ENCODE measurements around the gene PLCH1.

DNA sequence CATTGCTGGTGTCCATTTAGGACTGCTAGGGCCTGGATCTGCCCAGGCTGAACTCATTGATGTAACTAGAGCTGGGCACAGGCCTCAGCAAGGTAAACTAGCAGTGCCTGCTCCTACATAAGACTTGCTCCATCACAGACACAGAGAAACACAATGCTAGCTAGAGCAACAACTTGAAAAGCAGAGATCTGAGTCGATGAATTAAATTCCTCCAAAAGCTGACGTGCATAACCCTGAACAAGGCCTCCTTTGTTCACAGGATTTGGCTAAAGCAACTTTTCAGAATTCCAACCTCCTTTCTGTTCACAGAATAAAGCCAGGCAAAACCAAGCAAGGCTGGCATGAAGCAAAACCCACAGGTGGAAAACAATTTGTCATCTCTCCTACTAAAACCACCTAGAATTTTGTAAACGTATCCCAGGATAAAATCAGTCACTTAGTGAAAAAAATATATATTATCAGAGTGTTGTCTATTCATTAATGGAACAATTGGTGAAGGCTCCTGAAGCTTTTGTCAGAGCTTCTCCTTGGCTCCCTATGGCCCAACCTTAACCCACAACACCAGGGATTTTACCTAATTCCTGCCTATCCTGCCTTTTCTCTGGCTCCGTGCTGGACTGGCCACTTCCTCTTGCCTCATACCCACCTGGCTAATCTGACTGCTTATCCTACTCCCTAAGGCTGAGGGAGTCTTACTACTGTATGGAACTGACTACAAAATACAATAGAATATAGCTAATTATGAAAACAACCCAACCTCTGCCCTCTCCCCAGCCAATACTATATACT lies 39.9 kb downstream of the PLCH1 start:
- TF ChIP-seq, protein P1, sequence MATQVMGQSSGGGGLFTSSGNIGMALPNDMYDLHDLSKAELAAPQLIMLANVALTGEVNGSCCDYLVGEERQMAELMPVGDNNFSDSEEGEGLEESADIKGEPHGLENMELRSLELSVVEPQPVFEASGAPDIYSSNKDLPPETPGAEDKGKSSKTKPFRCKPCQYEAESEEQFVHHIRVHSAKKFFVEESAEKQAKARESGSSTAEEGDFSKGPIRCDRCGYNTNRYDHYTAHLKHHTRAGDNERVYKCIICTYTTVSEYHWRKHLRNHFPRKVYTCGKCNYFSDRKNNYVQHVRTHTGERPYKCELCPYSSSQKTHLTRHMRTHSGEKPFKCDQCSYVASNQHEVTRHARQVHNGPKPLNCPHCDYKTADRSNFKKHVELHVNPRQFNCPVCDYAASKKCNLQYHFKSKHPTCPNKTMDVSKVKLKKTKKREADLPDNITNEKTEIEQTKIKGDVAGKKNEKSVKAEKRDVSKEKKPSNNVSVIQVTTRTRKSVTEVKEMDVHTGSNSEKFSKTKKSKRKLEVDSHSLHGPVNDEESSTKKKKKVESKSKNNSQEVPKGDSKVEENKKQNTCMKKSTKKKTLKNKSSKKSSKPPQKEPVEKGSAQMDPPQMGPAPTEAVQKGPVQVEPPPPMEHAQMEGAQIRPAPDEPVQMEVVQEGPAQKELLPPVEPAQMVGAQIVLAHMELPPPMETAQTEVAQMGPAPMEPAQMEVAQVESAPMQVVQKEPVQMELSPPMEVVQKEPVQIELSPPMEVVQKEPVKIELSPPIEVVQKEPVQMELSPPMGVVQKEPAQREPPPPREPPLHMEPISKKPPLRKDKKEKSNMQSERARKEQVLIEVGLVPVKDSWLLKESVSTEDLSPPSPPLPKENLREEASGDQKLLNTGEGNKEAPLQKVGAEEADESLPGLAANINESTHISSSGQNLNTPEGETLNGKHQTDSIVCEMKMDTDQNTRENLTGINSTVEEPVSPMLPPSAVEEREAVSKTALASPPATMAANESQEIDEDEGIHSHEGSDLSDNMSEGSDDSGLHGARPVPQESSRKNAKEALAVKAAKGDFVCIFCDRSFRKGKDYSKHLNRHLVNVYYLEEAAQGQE (IDR thresholded peaks at IDR 0.05; ENCODE audit: insufficient read depth in 1 of 2, low read depth in 2 of 2, low read length in 2 of 2) = no peak
- TF ChIP-seq TAF1 (IDR thresholded peaks at IDR 0.05; ENCODE audit: borderline replicate concordance, insufficient read depth, low read length) (no peak), POLR2AphosphoS5 (IDR thresholded peaks at IDR 0.05; ENCODE audit: low read depth, low read length) (no peak)
